WTC11 (cell line): ENCODE results near the gene KRT16. TPM values are rescaled to one million over a fixed set of nuclear protein-coding genes. Genes with fewer than 3 reads are reported as not detected.

Experiments
- ATAC-seq: fragments of 200-7000 bp; cut with Tn5 transposase; 2 replicates; pipeline ENCODE4 v1.10.0; 2021; ENCODE audit warnings: mild to moderate bottlenecking, moderate library complexity
- CTCF ChIA-PET: fragments of 300-600 bp; sonication (Branson Sonifier 250); formaldehyde crosslinking; loops from one replicate; lab custom pipeline; 2021; ENCODE audit warnings: antibody characterized with exemption; lab: Charles Lee
- POLR2A ChIA-PET: fragments of 350-600 bp; sonication (Branson Sonifier 250); formaldehyde crosslinking; loops from one replicate; lab custom pipeline; 2021; ENCODE audit warnings: antibody characterized with exemption; lab: Charles Lee
- DNase-seq: peaks from one replicate; pipeline ENCODE4 v3.0.0; 2021; ENCODE audit warnings: low spot score
- H3K27ac Mint-ChIP-seq: 2 replicates; pipeline ENCODE4 v1.8.0; 2021; ENCODE audit warnings: mixed read lengths
- H3K27me3 Mint-ChIP-seq: 2 replicates; pipeline ENCODE4 v1.8.0; 2021; ENCODE audit warnings: low read depth, mild to moderate bottlenecking, moderate library complexity, mixed read lengths
- H3K36me3 Mint-ChIP-seq: 2 replicates; pipeline ENCODE4 v1.8.0; 2021; ENCODE audit warnings: mixed read lengths
- H3K4me1 Mint-ChIP-seq: 2 replicates; pipeline ENCODE4 v1.8.0; 2022; ENCODE audit warnings: mixed read lengths
- H3K4me3 Mint-ChIP-seq: 2 replicates; pipeline ENCODE4 v1.8.0; 2021; ENCODE audit warnings: mild to moderate bottlenecking, moderate library complexity, mixed read lengths
- H3K9me3 Mint-ChIP-seq: 2 replicates; pipeline ENCODE4 v1.8.0; 2021; ENCODE audit warnings: mixed read lengths
- ARID4B ChIP-seq: sonication (generic); formaldehyde crosslinking; IDR thresholded peaks from 2 replicates; pipeline ENCODE4 v1.8.0; 2023; ENCODE audit warnings: missing genetic modification reagents, mild to moderate bottlenecking, borderline replicate concordance
- ATF6 ChIP-seq: sonication (generic); formaldehyde crosslinking; IDR thresholded peaks from 2 replicates; pipeline ENCODE4 v1.8.1; 2023; ENCODE audit warnings: mild to moderate bottlenecking, missing genetic modification reagents
- CBFB ChIP-seq: sonication (generic); formaldehyde crosslinking; IDR thresholded peaks from 2 replicates; pipeline ENCODE4 v1.8.1; 2022; ENCODE audit warnings: mild to moderate bottlenecking, low read depth, missing genetic modification reagents
- CREB1 ChIP-seq: sonication (generic); formaldehyde crosslinking; IDR thresholded peaks from 2 replicates; pipeline ENCODE4 v1.8.0; 2023; ENCODE audit warnings: mild to moderate bottlenecking, missing genetic modification reagents
- EMX1 ChIP-seq: fragments of 250-450 bp; sonication (Bioruptor Pico); IDR thresholded peaks from 2 replicates; pipeline ENCODE4 v1.8.0; 2021; ENCODE audit warnings: mild to moderate bottlenecking
- JUN ChIP-seq: sonication (generic); formaldehyde crosslinking; IDR thresholded peaks from 2 replicates; pipeline ENCODE4 v1.8.0; 2023; ENCODE audit warnings: mild to moderate bottlenecking, missing genetic modification reagents
- PRDM15 ChIP-seq: sonication (generic); formaldehyde crosslinking; IDR thresholded peaks from 2 replicates; pipeline ENCODE4 v1.8.0; 2022; ENCODE audit warnings: missing genetic modification reagents
- RORB ChIP-seq: fragments of 250-450 bp; sonication (Bioruptor Pico); IDR thresholded peaks from 2 replicates; pipeline ENCODE4 v1.9.0; 2021; ENCODE audit warnings: mild to moderate bottlenecking
- STAT6 ChIP-seq: sonication (generic); formaldehyde crosslinking; conservative IDR thresholded peaks from 2 replicates; pipeline ENCODE4 v1.8.1; 2023; ENCODE audit warnings: mild to moderate bottlenecking, low read depth, missing genetic modification reagents, moderate library complexity
- TCF7 ChIP-seq: sonication (generic); formaldehyde crosslinking; IDR thresholded peaks from 2 replicates; pipeline ENCODE4 v1.8.0; 2022; ENCODE audit warnings: mild to moderate bottlenecking, low read depth, missing genetic modification reagents, moderate library complexity
- TP53 ChIP-seq: sonication (generic); formaldehyde crosslinking; IDR thresholded peaks from 2 replicates; pipeline ENCODE4 v1.8.1; 2023; ENCODE audit warnings: mild to moderate bottlenecking, missing genetic modification reagents
- ZNF121 ChIP-seq: sonication (generic); formaldehyde crosslinking; IDR thresholded peaks from 2 replicates; pipeline ENCODE4 v1.8.0; 2023; ENCODE audit warnings: missing genetic modification reagents
- ZNF317 ChIP-seq: sonication (generic); formaldehyde crosslinking; IDR thresholded peaks from 2 replicates; pipeline ENCODE4 v1.8.1; 2023; ENCODE audit warnings: low read depth, mild to moderate bottlenecking, moderate library complexity, missing genetic modification reagents, borderline replicate concordance
- ZNF396 ChIP-seq: fragments of 250-450 bp; sonication (Bioruptor Pico); IDR thresholded peaks from 2 replicates; pipeline ENCODE4 v1.8.0; 2021; ENCODE audit warnings: mild to moderate bottlenecking, moderate library complexity, borderline replicate concordance
- ZNF671 ChIP-seq: fragments of 250-450 bp; sonication (Bioruptor Pico); IDR thresholded peaks from 2 replicates; pipeline ENCODE4 v1.8.0; 2021; ENCODE audit warnings: mild to moderate bottlenecking
- total RNA-seq: library from RNA; stranded (reverse); gene quantifications from 3 replicates; pipeline ENCODE4 v1.2.3, GENCODE V29; 2021

KRT16 gene
- total RNA-seq, 1 experiment from 2014 or later, result not detected

- TF ChIP-seq RORB (CRISPR knock-in tag) (no peak), STAT6 (CRISPR knock-in tag) (no peak), CBFB (CRISPR knock-in tag) (no peak), ZNF671 (no peak), ATF6 (CRISPR knock-in tag) (no peak), ZNF121 (no peak), ARID4B (CRISPR knock-in tag) (no peak), TCF7 (CRISPR knock-in tag) (no peak)
- TF ChIP-seq, all 79 proteins: peak for 0
These were observed 20.0 kb upstream of the KRT16 start (continued) for GRCh38 chr17:41632482-41633105.

- no peak for TF ChIP-seq EMX1 (CRISPR knock-in tag)
- TF ChIP-seq CREB1, result no peak
- no peak for TF ChIP-seq JUN (CRISPR knock-in tag)
- DNase-seq (no peak), ATAC-seq (no peak)
- peaks cover 21% of the 10 kb centered on the region for H3K4me1 Mint-ChIP-seq
- H3K9me3 Mint-ChIP-seq, result no peaks in the 10 kb centered on the region
- no peak overlapping the region for H3K27ac Mint-ChIP-seq
- no peak overlapping the region for H3K4me3 Mint-ChIP-seq
- ChIA-PET CTCF (no interaction called here), POLR2A (no interaction called here)
- no peaks in the 10 kb centered on the region for H3K36me3 Mint-ChIP-seq
- H3K27me3 Mint-ChIP-seq, result no peaks in the 10 kb centered on the region
These were observed 19.3 kb upstream of the KRT16 start for GRCh38 chr17:41631898-41632285.

GRCh38 chr17:41631025-41631897 lies 18.7 kb upstream of the KRT16 start:
- no peaks in the 10 kb centered on the region for H3K27me3 Mint-ChIP-seq
- H3K36me3 Mint-ChIP-seq, result no peaks in the 10 kb centered on the region
- no peak overlapping the region for H3K27ac Mint-ChIP-seq
- H3K4me3 Mint-ChIP-seq, result no peak overlapping the region
- ATAC-seq (no peak), DNase-seq (no peak)
- CTCF ChIA-PET, result interaction anchor here (3.7 to 4.6 kb wide), 2 partner anchors 17 to 21 kb away, joined by 13 to 29 read pairs; no protein-coding TSS in a partner anchor
- H3K9me3 Mint-ChIP-seq, result no peaks in the 10 kb centered on the region
- POLR2A ChIA-PET, result no interaction called here
- no peak for TF ChIP-seq ATF6 (CRISPR knock-in tag)
- TF ChIP-seq ZNF396, result no peak
- TF ChIP-seq TP53 (CRISPR knock-in tag), result no peak
- no peak for TF ChIP-seq ZNF317 (CRISPR knock-in tag)
- no peak for TF ChIP-seq PRDM15 (CRISPR knock-in tag)
- peaks cover 21% of the 10 kb centered on the region for H3K4me1 Mint-ChIP-seq
